Stimulated activated CD4-positive, alpha-beta T cell treated with anti-CD3 and anti-CD28 coated beads, Interleukin-4, amount 100 ng/mL, for 4 hours (primary cell): ENCODE results near the gene RTEL1.
A peak's percentile ranks its signal among the peaks of the same experiment; 100 is the strongest.
"Not testable (repeated sequence)": the region's sequence is repeated elsewhere in the genome, so short reads cannot be mapped to it uniquely, and the experiment has no call there.

ENCODE experiments used
- DNase-seq, 2 experiments: peaks; one replicate each; pipeline ENCODE4 v3.0.0-alpha.2; 2020

RTEL1 gene

GRCh38 chr20:63652192-63652980 lies 5.7 kb upstream of the RTEL1 start:
- DNase-seq: peak; percentile 38 to 63

- DNase-seq: peak; percentile 62 to 65
Observed at GRCh38 chr20:63653041-63653973, 4.8 kb upstream of the RTEL1 start, which contains the start of gene STMN3. Gene STMN3 (minus strand): TSS chr20:63653424. CDS start chr20:63653345, 79 bp downstream.

GRCh38 chr20:63653974-63654668 lies 4.0 kb upstream of the RTEL1 start:
- no peak for DNase-seq

- no peak for DNase-seq
Observed at GRCh38 chr20:63655249-63655648, 2.9 kb upstream of the RTEL1 start.

- no peak for DNase-seq
Observed at GRCh38 chr20:63656451-63656850, 1.7 kb upstream of the RTEL1 start.

- no peak for DNase-seq
Observed at GRCh38 chr20:63657260-63657936, 714 bp upstream of the RTEL1 start.

GRCh38 chr20:63658749-63659187 lies 656 bp downstream of the RTEL1 start:
- DNase-seq: no peak

- no peak for DNase-seq
Observed at GRCh38 chr20:63659370-63659769, 1.3 kb downstream of the RTEL1 start.

- DNase-seq: not testable (repeated sequence)
Observed at GRCh38 chr20:63660174-63660573, 2.1 kb downstream of the RTEL1 start.

- DNase-seq: no peak
Observed at GRCh38 chr20:63660622-63661021, 2.5 kb downstream of the RTEL1 start.

- no peak for DNase-seq
Observed at GRCh38 chr20:63661108-63661507, 3.0 kb downstream of the RTEL1 start.

GRCh38 chr20:63661959-63662812 lies 4.1 kb downstream of the RTEL1 start:
- DNase-seq: no peak

GRCh38 chr20:63662813-63663189 lies 4.7 kb downstream of the RTEL1 start:
- DNase-seq: no peak

GRCh38 chr20:63663332-63664066 lies 5.4 kb downstream of the RTEL1 start:
- DNase-seq: no peak

- no peak for DNase-seq
Observed at GRCh38 chr20:63664143-63664851, 6.2 kb downstream of the RTEL1 start.

GRCh38 chr20:63664861-63665594 lies 6.9 kb downstream of the RTEL1 start:
- DNase-seq: no peak

- DNase-seq: no peak
Observed at GRCh38 chr20:63665708-63666107, 7.6 kb downstream of the RTEL1 start.

- DNase-seq: no peak
Observed at GRCh38 chr20:63667858-63668257, 9.7 kb downstream of the RTEL1 start.

GRCh38 chr20:63668351-63668750 lies 10.2 kb downstream of the RTEL1 start:
- DNase-seq: no peak
